HG02642 (cell line): ENCODE data around the gene MBP.
A peak's percentile ranks its signal among the peaks of the same experiment; 100 is the strongest.

Source experiments
- ATAC-seq: cut with Tn5 transposase; IDR thresholded peaks from one replicate; pipeline ENCODE4 v1.9.1; 2021; ENCODE audit warnings: mild to moderate bottlenecking; ENCODE audit not compliant: unreplicated experiment, poor library complexity

MBP gene

GRCh38 chr18:77014538-77014937, 118.0 kb downstream of the MBP start:
- ATAC-seq, result no peak

GRCh38 chr18:77013811-77014521, 118.6 kb downstream of the MBP start:
- ATAC-seq, result no peak

- ATAC-seq, result no peak
These were observed 119.6 kb downstream of the MBP start for GRCh38 chr18:77012806-77013541.

GRCh38 chr18:77012120-77012519, 120.5 kb downstream of the MBP start:
- no peak for ATAC-seq

- ATAC-seq, result no peak
These were observed 122.9 kb downstream of the MBP start for GRCh38 chr18:77009675-77010074.

- no peak for ATAC-seq
These were observed 123.8 kb downstream of the MBP start for GRCh38 chr18:77008576-77009315.

- ATAC-seq, result no peak
These were observed 124.6 kb downstream of the MBP start for GRCh38 chr18:77008006-77008405.

GRCh38 chr18:77007251-77007650, 125.3 kb downstream of the MBP start:
- ATAC-seq, result no peak

- no peak for ATAC-seq
These were observed 126.0 kb downstream of the MBP start for GRCh38 chr18:77006305-77007175.

- no peak for ATAC-seq
These were observed 126.9 kb downstream of the MBP start for GRCh38 chr18:77005651-77006195.

GRCh38 chr18:77004555-77005380, 127.8 kb downstream of the MBP start:
- no peak for ATAC-seq

GRCh38 chr18:77003316-77003715, 129.3 kb downstream of the MBP start:
- no peak for ATAC-seq

GRCh38 chr18:77002496-77002895, 130.1 kb downstream of the MBP start:
- no peak for ATAC-seq

- no peak for ATAC-seq
These were observed 130.6 kb downstream of the MBP start for GRCh38 chr18:77001979-77002378.

GRCh38 chr18:77001041-77001440, 131.5 kb downstream of the MBP start:
- no peak for ATAC-seq

GRCh38 chr18:77000527-77000926, 132.1 kb downstream of the MBP start:
- peak; percentile 58 for ATAC-seq

GRCh38 chr18:76999077-76999476, 133.5 kb downstream of the MBP start:
- no peak for ATAC-seq

- ATAC-seq, result no peak
These were observed 134.4 kb downstream of the MBP start for GRCh38 chr18:76997951-76998808.
